Measurements from ENCODE around the gene MYLK.
A peak's percentile ranks its signal among the peaks of the same experiment; 100 is the strongest.

Gene MYLK

GRCh38 chr3:123877466-123877865 lies 6.7 kb downstream of the MYLK start:
- no peak for DNase-seq

GRCh38 chr3:123876858-123877257 lies 7.3 kb downstream of the MYLK start:
- peak; percentile 13 for DNase-seq

GRCh38 chr3:123872621-123873020 lies 11.5 kb downstream of the MYLK start:
- no peak for DNase-seq

- peak; percentile 83 for DNase-seq
Measured at GRCh38 chr3:123871946-123872345, 12.2 kb downstream of the MYLK start.

GRCh38 chr3:123870033-123870432 lies 14.1 kb downstream of the MYLK start:
- DNase-seq = no peak

GRCh38 chr3:123869165-123869564 lies 15.0 kb downstream of the MYLK start:
- peak; percentile 21 for DNase-seq

GRCh38 chr3:123864706-123865105 lies 19.4 kb downstream of the MYLK start:
- DNase-seq = no peak

- DNase-seq = no peak
Measured at GRCh38 chr3:123862152-123862551, 22.0 kb downstream of the MYLK start.

- DNase-seq = no peak
Measured at GRCh38 chr3:123861081-123861836, 22.9 kb downstream of the MYLK start.

GRCh38 chr3:123859177-123859576 lies 25.0 kb downstream of the MYLK start:
- no peak for DNase-seq

- no peak for DNase-seq
Measured at GRCh38 chr3:123854905-123855304, 29.2 kb downstream of the MYLK start.

- DNase-seq = no peak
Measured at GRCh38 chr3:123853686-123854372, 30.3 kb downstream of the MYLK start.

- no peak for DNase-seq
Measured at GRCh38 chr3:123847209-123847608, 36.9 kb downstream of the MYLK start.

- no peak for DNase-seq
Measured at GRCh38 chr3:123843668-123844067, 40.5 kb downstream of the MYLK start.

- no peak for DNase-seq
Measured at GRCh38 chr3:123842711-123843110, 41.4 kb downstream of the MYLK start.

GRCh38 chr3:123841476-123842238 lies 42.5 kb downstream of the MYLK start:
- no peak for DNase-seq

- no peak for DNase-seq
Measured at GRCh38 chr3:123840961-123841360, 43.2 kb downstream of the MYLK start.

GRCh38 chr3:123837858-123838257 lies 46.3 kb downstream of the MYLK start:
- DNase-seq = no peak

GRCh38 chr3:123834631-123835030 lies 49.5 kb downstream of the MYLK start:
- DNase-seq = no peak

GRCh38 chr3:123833398-123833785 lies 50.7 kb downstream of the MYLK start:
- DNase-seq = no peak

- DNase-seq = no peak
Measured at GRCh38 chr3:123832692-123833397, 51.3 kb downstream of the MYLK start.

- DNase-seq = no peak
Measured at GRCh38 chr3:123831420-123831819, 52.7 kb downstream of the MYLK start.

GRCh38 chr3:123821920-123822319 lies 62.2 kb downstream of the MYLK start:
- no peak for DNase-seq

Measured in NCI-H1105 treated with DMSO at 0.1 percent for 48 hours (cell line).